ENCODE results near the gene TRMT1L.

The TRMT1L gene

GRCh38 chr1:185112356-185112755 is 44.4 kb downstream of the TRMT1L start:
- no peak for FAIRE-seq

GRCh38 chr1:185111873-185112272 is 44.9 kb downstream of the TRMT1L start:
- FAIRE-seq: no peak

GRCh38 chr1:185110145-185110544 is 46.6 kb downstream of the TRMT1L start:
- no peak for FAIRE-seq

- FAIRE-seq: no peak
Measured at GRCh38 chr1:185108321-185108720, 48.4 kb downstream of the TRMT1L start.

GRCh38 chr1:185105121-185105520 is 51.6 kb downstream of the TRMT1L start:
- no peak for FAIRE-seq

GRCh38 chr1:185104083-185104482 is 52.7 kb downstream of the TRMT1L start:
- no peak for FAIRE-seq

GRCh38 chr1:185096531-185096930 is 60.2 kb downstream of the TRMT1L start:
- FAIRE-seq: no peak

GRCh38 chr1:185094761-185095160 is 62.0 kb downstream of the TRMT1L start:
- no peak for FAIRE-seq

GRCh38 chr1:185091480-185091879 is 65.3 kb downstream of the TRMT1L start:
- no peak for FAIRE-seq

GRCh38 chr1:185087746-185088145 is 69.0 kb downstream of the TRMT1L start:
- FAIRE-seq: no peak

- FAIRE-seq: no peak
Measured at GRCh38 chr1:185087101-185087500, 69.7 kb downstream of the TRMT1L start.

- FAIRE-seq: no peak
Measured at GRCh38 chr1:185083818-185084217, 72.9 kb downstream of the TRMT1L start.

GRCh38 chr1:185080422-185080821 is 76.3 kb downstream of the TRMT1L start:
- no peak for FAIRE-seq

GRCh38 chr1:185077374-185077773 is 79.4 kb downstream of the TRMT1L start:
- no peak for FAIRE-seq

- no peak for FAIRE-seq
Measured at GRCh38 chr1:185075476-185075875, 81.3 kb downstream of the TRMT1L start.

- FAIRE-seq: no peak
Measured at GRCh38 chr1:185074307-185074706, 82.4 kb downstream of the TRMT1L start.

GRCh38 chr1:185073725-185074124 is 83.0 kb downstream of the TRMT1L start:
- no peak for FAIRE-seq

GRCh38 chr1:185070051-185070450 is 86.7 kb downstream of the TRMT1L start:
- FAIRE-seq: no peak

GRCh38 chr1:185069202-185069772 is 87.5 kb downstream of the TRMT1L start:
- no peak for FAIRE-seq

GRCh38 chr1:185068341-185068740 is 88.4 kb downstream of the TRMT1L start:
- no peak for FAIRE-seq

Data from colon (tissue), 2 donors.